Measurements from ENCODE around the gene MAP2K7.

- TF ChIP-seq CTCF (IDR thresholded peaks at IDR 0.05; ENCODE audit: insufficient read depth, low read length) (no peak), REST (IDR thresholded peaks at IDR 0.05; ENCODE audit: insufficient replicate concordance, low read depth) (no peak), POLR2AphosphoS5 (IDR thresholded peaks at IDR 0.05; ENCODE audit: low read depth) (no peak)
Observed at GRCh38 chr19:7932276-7932929, 28.7 kb downstream of the MAP2K7 start.
